Astrocyte (in vitro differentiated cells and primary cell): Measurements from ENCODE around the gene MAS1.

Experiments
- CTCF ChIP-seq: IDR thresholded peaks from 2 replicates; pipeline ENCODE4 v1.5.1; 2011; ENCODE audit warnings: low read depth, mild to moderate bottlenecking, inconsistent platforms, low read length, moderate library complexity; ENCODE audit not compliant: insufficient read depth
- EZH2 ChIP-seq: IDR thresholded peaks from 2 replicates; pipeline ENCODE4 v1.6.1; 2012; ENCODE audit warnings: mild to moderate bottlenecking, low read length, inconsistent platforms; ENCODE audit not compliant: insufficient read depth

GRCh38 chr6:159878341-159878740, 12.4 kb upstream of the MAS1 start:
- TF ChIP-seq CTCF (no peak), EZH2 (no peak)
